ENCODE data around the gene KLHDC8B. TPM values are rescaled to one million over a fixed set of nuclear protein-coding genes. Genes with fewer than 3 reads are reported as not detected.

Gene KLHDC8B
- polyA plus RNA-seq (2013), result 18.7 TPM

DNA sequence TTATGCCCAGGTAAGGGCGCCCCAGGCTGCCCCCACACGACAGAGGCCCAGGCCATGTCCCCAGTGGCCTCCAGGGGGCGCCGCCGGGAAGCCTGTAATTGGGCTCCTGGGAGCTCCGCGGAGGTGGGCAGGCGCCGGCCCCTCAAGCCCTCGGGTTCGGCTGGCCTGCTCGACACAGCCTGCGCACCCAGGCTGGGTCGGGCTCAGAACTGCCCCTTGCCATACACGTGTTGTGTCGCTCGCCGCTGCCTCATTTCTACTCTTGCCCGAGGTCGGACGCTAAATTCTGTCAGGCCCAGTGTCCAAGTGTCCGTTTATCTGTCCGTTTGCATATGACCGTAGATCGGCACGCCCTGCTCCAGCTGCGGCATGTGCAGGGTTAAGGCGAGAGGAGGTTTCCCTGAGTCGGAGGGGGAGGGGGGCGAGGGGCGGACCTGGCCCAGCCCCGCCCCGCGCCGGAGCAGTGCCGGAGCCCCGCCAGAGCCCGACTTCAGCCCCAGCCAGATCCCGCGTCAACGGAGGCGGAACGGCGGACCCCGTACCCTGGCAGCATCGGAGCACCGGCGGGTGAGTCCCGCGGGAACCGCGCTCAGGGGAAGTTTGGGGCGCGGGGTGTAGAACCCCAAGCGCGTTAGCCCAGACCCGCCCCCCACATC lies at the start of gene KLHDC8B:
Gene KLHDC8B (plus strand): TSS at position 480 of the 656 bp plus-strand sequence. CDS start 1,172 bp downstream, outside the sequence.
- H3K9me3 ChIP-seq (ENCODE audit: control extremely low read depth in 1 of 5, control insufficient read depth in 4 of 5, insufficient read depth in 2 of 5, low read depth in 1 of 5, low read length in 4 of 5), result peaks cover 0 to 3% (median 0%) of the 10 kb centered on the region in 5 experiments
- peaks cover 0 to 51% (median 37%) of the 10 kb centered on the region in 4 experiments for H3K4me1 ChIP-seq (ENCODE audit: control extremely low read depth in 1 of 4, control insufficient read depth in 4 of 4, insufficient read depth in 4 of 4, low read length in 3 of 4)
- DNase-seq, result peak; percentile 78 to 86 (median 83)
- ChIA-PET POLR2A (interaction anchor here (0.6 kb wide), 1 partner anchor 22 kb away, joined by 4 read pairs; no protein-coding TSS in a partner anchor), CTCF (interaction anchor here (0.7 to 3.2 kb wide), 17 partner anchors 9 to 278 kb away, joined by 3 to 21 read pairs (median 5); partner anchors contain the start of genes C3orf62, LAMB2, NDUFAF3 and USP19)
- H3K36me3 ChIP-seq (ENCODE audit: control insufficient read depth in 4 of 4, insufficient read depth in 4 of 4, low read length in 3 of 4), result peaks cover 0 to 19% (median 8%) of the 10 kb centered on the region in 4 experiments
- H3K27me3 ChIP-seq (replicated peaks in 2 of 5; ENCODE audit: control insufficient read depth in 4 of 5, insufficient read depth in 5 of 5, low read length in 4 of 5), result no peaks in the 10 kb centered on the region
- WGBS (ENCODE audit: insufficient coverage), result under 1% methylated on average over 52 of the region's 57 CpGs
- H3K27ac ChIP-seq (ENCODE audit: insufficient read depth in 1 of 2, low read depth in 1 of 2, low read length in 2 of 2, poor library complexity in 1 of 2, severe bottlenecking in 2 of 2), result peak within 1 kb of the TSS in 1 of 2 experiments; percentile 72
- H3K4me3 ChIP-seq (ENCODE audit: control insufficient read depth in 1 of 7, extremely low read depth in 1 of 7, insufficient read depth in 4 of 7, low read depth in 2 of 7, low read length in 6 of 7), result peak within 1 kb of the TSS; percentile 59 to 89 (median 79)

DNA sequence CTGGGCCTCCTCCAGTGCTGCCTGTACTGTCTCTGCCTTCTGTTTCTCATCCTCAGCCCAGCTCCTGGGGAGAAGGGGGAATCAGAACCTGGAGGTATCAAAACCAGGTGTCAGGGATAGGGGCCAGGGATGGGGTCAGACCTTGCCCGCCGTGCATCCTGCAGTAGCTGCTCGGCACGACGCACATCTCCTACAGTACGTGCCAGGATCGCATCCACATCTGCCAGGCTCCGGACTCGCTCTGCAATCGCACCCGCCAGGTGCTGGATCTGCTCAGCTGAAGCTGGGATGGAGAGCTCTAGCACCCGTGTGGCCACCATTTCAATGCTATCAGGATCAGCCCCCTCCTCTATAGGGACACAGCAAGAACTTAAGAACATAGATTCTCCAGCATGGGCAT lies 49.4 kb upstream of the KLHDC8B start:
- over 99% methylated on average over 12 of the region's 12 CpGs for WGBS (ENCODE audit: insufficient coverage)
- Histone ChIP-seq H3K27me3 (replicated peaks in 2 of 5; ENCODE audit: control insufficient read depth in 4 of 5, insufficient read depth in 5 of 5, low read length in 4 of 5) (no peaks in the 10 kb centered on the region), H3K27ac (ENCODE audit: insufficient read depth in 1 of 2, low read depth in 1 of 2, low read length in 2 of 2, poor library complexity in 1 of 2, severe bottlenecking in 2 of 2) (peak overlapping the region in 1 of 2 experiments; percentile 94), H3K4me1 (ENCODE audit: control extremely low read depth in 1 of 4, control insufficient read depth in 4 of 4, insufficient read depth in 4 of 4, low read length in 3 of 4) (peaks cover 2 to 26% (median 21%) of the 10 kb centered on the region in 4 experiments), H3K9me3 (ENCODE audit: control extremely low read depth in 1 of 5, control insufficient read depth in 4 of 5, insufficient read depth in 2 of 5, low read depth in 1 of 5, low read length in 4 of 5) (no peaks in the 10 kb centered on the region), H3K36me3 (ENCODE audit: control insufficient read depth in 4 of 4, insufficient read depth in 4 of 4, low read length in 3 of 4) (peaks cover 6 to 42% (median 13%) of the 10 kb centered on the region in 4 experiments), H3K4me3 (ENCODE audit: control insufficient read depth in 1 of 7, extremely low read depth in 1 of 7, insufficient read depth in 4 of 7, low read depth in 2 of 7, low read length in 6 of 7) (no peak overlapping the region)
- no peak for DNase-seq
- ChIA-PET CTCF (interaction anchor here (1.5 to 5.1 kb wide), 3 partner anchors 10 to 35 kb away, joined by 4 to 35 read pairs (median 6); partner anchors contain the start of genes LAMB2 and QRICH1), POLR2A (no interaction called here)

DNA sequence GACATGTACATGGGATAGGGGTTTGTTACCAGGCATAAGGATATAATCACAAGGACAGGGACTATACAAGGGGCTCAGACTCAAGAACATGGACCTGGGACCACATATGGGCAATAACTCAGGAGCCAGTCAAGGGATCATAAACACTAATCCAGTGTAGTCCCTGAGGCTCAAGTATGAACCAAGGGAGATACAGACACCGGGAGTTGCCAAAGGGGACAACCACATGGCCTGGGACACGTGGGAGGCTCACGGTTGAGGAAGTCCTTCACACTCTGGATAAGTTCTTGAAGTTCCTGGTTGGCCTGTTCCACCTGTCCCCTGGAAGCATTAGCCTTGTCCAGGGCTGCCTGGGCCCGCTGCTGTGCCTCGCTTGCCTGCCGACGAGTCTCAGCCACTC lies 48.9 kb upstream of the KLHDC8B start:
- Histone ChIP-seq H3K36me3 (ENCODE audit: control insufficient read depth in 4 of 4, insufficient read depth in 4 of 4, low read length in 3 of 4) (peaks cover 3 to 38% (median 8%) of the 10 kb centered on the region in 4 experiments), H3K4me1 (ENCODE audit: control extremely low read depth in 1 of 4, control insufficient read depth in 4 of 4, insufficient read depth in 4 of 4, low read length in 3 of 4) (peaks cover 2 to 26% (median 21%) of the 10 kb centered on the region in 4 experiments), H3K27me3 (replicated peaks in 2 of 5; ENCODE audit: control insufficient read depth in 4 of 5, insufficient read depth in 5 of 5, low read length in 4 of 5) (no peaks in the 10 kb centered on the region), H3K9me3 (ENCODE audit: control extremely low read depth in 1 of 5, control insufficient read depth in 4 of 5, insufficient read depth in 2 of 5, low read depth in 1 of 5, low read length in 4 of 5) (no peaks in the 10 kb centered on the region), H3K4me3 (ENCODE audit: control insufficient read depth in 1 of 7, extremely low read depth in 1 of 7, insufficient read depth in 4 of 7, low read depth in 2 of 7, low read length in 6 of 7) (no peak overlapping the region), H3K27ac (ENCODE audit: insufficient read depth in 1 of 2, low read depth in 1 of 2, low read length in 2 of 2, poor library complexity in 1 of 2, severe bottlenecking in 2 of 2) (no peak overlapping the region)
- WGBS (ENCODE audit: insufficient coverage), result 95% methylated on average over 7 of the region's 7 CpGs
- POLR2A ChIA-PET, result no interaction called here
- CTCF ChIA-PET, result interaction anchor here (1.8 to 5.1 kb wide), 2 partner anchors 9 to 28 kb away, joined by 6 to 35 read pairs; partner anchors contain the start of genes LAMB2 and QRICH1
- no peak for DNase-seq

DNA sequence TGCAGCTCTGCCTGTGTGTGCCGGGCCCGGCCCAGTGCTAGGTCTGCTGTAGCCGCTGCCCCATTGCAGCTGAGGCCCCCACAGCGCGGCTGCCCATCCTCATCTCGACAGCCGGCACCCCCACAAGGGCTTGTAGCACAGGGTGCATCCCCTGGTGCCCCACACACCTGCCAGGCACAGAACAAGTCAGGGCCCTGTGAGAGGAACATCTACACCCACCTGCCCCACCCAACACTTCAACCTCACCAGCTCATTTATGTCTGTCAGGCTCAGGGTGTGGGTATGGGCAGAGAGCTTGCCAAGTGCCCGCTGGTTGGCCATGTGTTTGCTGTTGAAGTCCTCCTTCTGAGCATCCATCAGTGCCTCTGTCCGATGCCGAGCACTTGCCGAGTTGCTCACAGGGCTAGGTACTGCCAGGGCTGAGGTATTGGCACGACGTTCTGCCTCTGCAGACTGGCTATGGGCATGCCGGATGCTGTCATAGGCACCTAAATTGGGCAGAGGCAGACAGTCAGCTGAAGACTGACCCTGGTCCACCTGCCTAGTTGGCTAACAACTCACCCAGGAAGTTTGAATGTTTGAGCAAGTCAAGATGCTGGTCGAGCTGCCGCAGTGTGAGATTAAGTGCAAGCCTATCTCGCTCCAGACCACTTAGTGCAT lies 48.4 kb upstream of the KLHDC8B start:
- Histone ChIP-seq H3K4me1 (ENCODE audit: control extremely low read depth in 1 of 4, control insufficient read depth in 4 of 4, insufficient read depth in 4 of 4, low read length in 3 of 4) (peaks cover 2 to 26% (median 21%) of the 10 kb centered on the region in 4 experiments), H3K27ac (ENCODE audit: insufficient read depth in 1 of 2, low read depth in 1 of 2, low read length in 2 of 2, poor library complexity in 1 of 2, severe bottlenecking in 2 of 2) (no peak overlapping the region), H3K9me3 (ENCODE audit: control extremely low read depth in 1 of 5, control insufficient read depth in 4 of 5, insufficient read depth in 2 of 5, low read depth in 1 of 5, low read length in 4 of 5) (no peaks in the 10 kb centered on the region), H3K36me3 (ENCODE audit: control insufficient read depth in 4 of 4, insufficient read depth in 4 of 4, low read length in 3 of 4) (peaks cover 0 to 33% (median 3%) of the 10 kb centered on the region in 4 experiments), H3K27me3 (replicated peaks in 2 of 5; ENCODE audit: control insufficient read depth in 4 of 5, insufficient read depth in 5 of 5, low read length in 4 of 5) (no peaks in the 10 kb centered on the region), H3K4me3 (ENCODE audit: control insufficient read depth in 1 of 7, extremely low read depth in 1 of 7, insufficient read depth in 4 of 7, low read depth in 2 of 7, low read length in 6 of 7) (no peak overlapping the region)
- DNase-seq, result no peak
- ChIA-PET CTCF (interaction anchor here (1.2 to 5.1 kb wide), 3 partner anchors 9 to 29 kb away, joined by 4 to 35 read pairs (median 6); partner anchors contain the start of genes LAMB2 and QRICH1), POLR2A (no interaction called here)
- 95% methylated on average over 15 of the region's 17 CpGs for WGBS (ENCODE audit: insufficient coverage)

DNA sequence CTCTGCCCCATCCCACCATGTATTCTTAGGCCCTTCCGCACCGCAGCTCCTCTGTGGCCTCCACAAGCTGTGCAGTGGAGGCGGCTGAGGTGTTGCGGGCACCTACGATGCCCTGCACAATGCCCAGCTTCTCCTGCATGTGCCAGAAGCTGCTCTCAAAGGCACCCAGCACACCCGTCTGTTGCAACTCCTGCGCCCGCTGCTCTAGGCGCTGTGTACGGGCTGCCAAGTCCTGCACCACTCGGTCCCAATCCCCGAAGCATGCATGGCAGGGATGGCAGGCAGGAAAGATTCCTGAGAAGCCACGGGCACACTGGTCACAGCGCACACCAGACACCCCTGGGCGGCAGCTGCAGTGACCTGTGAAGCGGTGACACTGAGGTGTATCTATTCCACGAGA lies 47.7 kb upstream of the KLHDC8B start:
- Histone ChIP-seq H3K4me1 (ENCODE audit: control extremely low read depth in 1 of 4, control insufficient read depth in 4 of 4, insufficient read depth in 4 of 4, low read length in 3 of 4) (peaks cover 2 to 25% (median 21%) of the 10 kb centered on the region in 4 experiments), H3K27me3 (replicated peaks in 2 of 5; ENCODE audit: control insufficient read depth in 4 of 5, insufficient read depth in 5 of 5, low read length in 4 of 5) (no peaks in the 10 kb centered on the region), H3K9me3 (ENCODE audit: control extremely low read depth in 1 of 5, control insufficient read depth in 4 of 5, insufficient read depth in 2 of 5, low read depth in 1 of 5, low read length in 4 of 5) (no peaks in the 10 kb centered on the region), H3K4me3 (ENCODE audit: control insufficient read depth in 1 of 7, extremely low read depth in 1 of 7, insufficient read depth in 4 of 7, low read depth in 2 of 7, low read length in 6 of 7) (no peak overlapping the region), H3K36me3 (ENCODE audit: control insufficient read depth in 4 of 4, insufficient read depth in 4 of 4, low read length in 3 of 4) (peaks cover 0 to 31% (median 2%) of the 10 kb centered on the region in 4 experiments), H3K27ac (ENCODE audit: insufficient read depth in 1 of 2, low read depth in 1 of 2, low read length in 2 of 2, poor library complexity in 1 of 2, severe bottlenecking in 2 of 2) (no peak overlapping the region)
- POLR2A ChIA-PET, result no interaction called here
- no peak for DNase-seq
- CTCF ChIA-PET, result interaction anchor here (1.2 to 5.1 kb wide), 3 partner anchors 8 to 29 kb away, joined by 4 to 35 read pairs (median 6); partner anchors contain the start of genes LAMB2 and QRICH1
- 98% methylated on average over 17 of the region's 17 CpGs for WGBS (ENCODE audit: insufficient coverage)

DNA sequence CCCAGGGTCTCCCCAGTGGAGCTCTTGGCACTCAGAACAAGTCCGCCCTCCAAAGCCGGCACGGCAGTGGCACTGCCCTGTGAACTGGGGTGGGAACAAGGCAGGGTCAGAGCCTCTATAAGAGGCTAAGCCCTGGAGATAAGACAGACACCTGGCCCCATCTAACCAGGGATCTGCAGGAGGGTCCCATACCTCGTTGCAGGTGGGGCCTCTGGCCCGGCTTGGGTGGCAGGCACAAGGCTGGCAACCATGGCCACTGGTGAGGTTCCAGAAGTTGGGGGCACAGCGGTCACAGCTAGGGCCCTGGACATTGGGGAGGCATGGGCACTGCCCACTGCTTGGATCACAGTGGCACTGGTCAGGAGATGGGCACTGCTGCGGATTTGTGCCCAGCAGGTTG lies 47.2 kb upstream of the KLHDC8B start:
- H3K4me3 ChIP-seq (ENCODE audit: control insufficient read depth in 1 of 7, extremely low read depth in 1 of 7, insufficient read depth in 4 of 7, low read depth in 2 of 7, low read length in 6 of 7), result no peak overlapping the region
- no peak for DNase-seq
- WGBS (ENCODE audit: insufficient coverage), result 97% methylated on average over 4 of the region's 7 CpGs
- H3K36me3 ChIP-seq (ENCODE audit: control insufficient read depth in 4 of 4, insufficient read depth in 4 of 4, low read length in 3 of 4), result peaks cover 0 to 27% (median 0%) of the 10 kb centered on the region in 4 experiments
- no peak overlapping the region for H3K27ac ChIP-seq (ENCODE audit: insufficient read depth in 1 of 2, low read depth in 1 of 2, low read length in 2 of 2, poor library complexity in 1 of 2, severe bottlenecking in 2 of 2)
- peaks cover 1 to 20% (median 17%) of the 10 kb centered on the region in 4 experiments for H3K4me1 ChIP-seq (ENCODE audit: control extremely low read depth in 1 of 4, control insufficient read depth in 4 of 4, insufficient read depth in 4 of 4, low read length in 3 of 4)
- ChIA-PET POLR2A (no interaction called here), CTCF (interaction anchor here (1.2 kb wide), 1 partner anchor 11 kb away, joined by 4 read pairs; no protein-coding TSS in a partner anchor)
- H3K27me3 ChIP-seq (replicated peaks in 2 of 5; ENCODE audit: control insufficient read depth in 4 of 5, insufficient read depth in 5 of 5, low read length in 4 of 5), result no peaks in the 10 kb centered on the region
- no peaks in the 10 kb centered on the region for H3K9me3 ChIP-seq (ENCODE audit: control extremely low read depth in 1 of 5, control insufficient read depth in 4 of 5, insufficient read depth in 2 of 5, low read depth in 1 of 5, low read length in 4 of 5)
